ENCODE measurements around the gene OR4E2.
"Not testable (repeated sequence)": the region's sequence is repeated elsewhere in the genome, so short reads cannot be mapped to it uniquely, and the experiment has no call there.

OR4E2 gene

DNA sequence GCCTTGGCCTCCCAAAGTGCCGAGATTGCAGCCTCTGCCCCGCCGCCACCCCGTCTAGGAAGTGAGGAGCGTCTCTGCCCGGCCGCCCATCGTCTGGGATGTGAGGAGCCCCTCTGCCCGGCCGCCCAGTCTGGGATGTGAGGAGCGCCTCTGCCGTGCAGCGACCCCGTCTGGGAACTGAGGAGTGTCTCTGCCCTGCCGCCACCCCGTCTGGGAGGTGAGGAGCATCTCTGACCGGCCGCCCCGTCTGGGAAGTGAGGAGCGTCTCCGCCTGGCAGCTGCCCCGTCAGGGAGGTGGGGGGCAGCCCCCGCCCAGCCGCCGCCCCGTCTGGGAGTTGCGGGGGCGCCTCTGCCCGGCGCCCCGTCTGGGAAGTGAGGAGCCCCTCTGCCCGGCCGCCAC lies 44.0 kb downstream of the OR4E2 start:
- not testable (repeated sequence) for DNase-seq (ENCODE audit: low read depth)

DNA sequence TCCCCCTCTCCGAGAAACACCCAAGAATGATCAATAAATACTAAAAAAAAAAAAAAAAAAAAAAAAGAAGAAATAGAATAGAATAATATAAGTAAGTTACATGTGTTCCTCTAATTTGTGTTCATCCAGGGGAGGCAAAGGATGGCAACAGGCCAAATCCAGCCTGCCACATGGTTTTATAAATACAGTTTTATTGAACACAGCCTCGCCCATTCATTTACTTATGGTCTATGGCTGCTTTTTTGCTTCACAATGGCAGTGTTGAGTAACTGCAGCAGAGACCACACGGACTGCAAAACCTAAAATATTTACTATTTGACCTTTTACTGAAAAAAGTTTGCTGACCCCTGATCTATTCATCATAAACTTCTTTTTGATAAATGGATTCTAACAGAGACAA lies 44.9 kb downstream of the OR4E2 start:
- DNase-seq (ENCODE audit: low read depth) = not testable (repeated sequence)

DNA sequence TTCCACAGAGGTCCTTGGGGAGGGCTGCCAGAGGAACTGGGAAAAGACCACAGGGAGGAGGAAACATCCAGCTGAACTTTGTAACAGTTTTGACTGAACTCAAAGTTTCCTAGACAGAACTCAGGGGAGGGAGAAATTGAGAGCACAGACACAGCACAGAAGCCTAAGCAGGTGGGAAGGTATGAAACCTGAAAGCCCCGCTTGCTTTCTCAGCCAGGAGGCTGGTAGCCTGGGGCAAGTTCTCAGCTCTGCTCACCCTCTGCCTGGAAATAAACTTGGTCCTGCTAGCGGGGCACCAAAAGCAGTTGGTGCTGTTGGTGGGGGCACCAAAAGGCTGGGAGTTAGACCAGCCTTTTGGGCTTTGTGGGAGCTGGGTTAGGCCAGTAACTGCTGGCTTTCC lies 45.9 kb downstream of the OR4E2 start:
- DNase-seq (ENCODE audit: low read depth) = no peak

DNA sequence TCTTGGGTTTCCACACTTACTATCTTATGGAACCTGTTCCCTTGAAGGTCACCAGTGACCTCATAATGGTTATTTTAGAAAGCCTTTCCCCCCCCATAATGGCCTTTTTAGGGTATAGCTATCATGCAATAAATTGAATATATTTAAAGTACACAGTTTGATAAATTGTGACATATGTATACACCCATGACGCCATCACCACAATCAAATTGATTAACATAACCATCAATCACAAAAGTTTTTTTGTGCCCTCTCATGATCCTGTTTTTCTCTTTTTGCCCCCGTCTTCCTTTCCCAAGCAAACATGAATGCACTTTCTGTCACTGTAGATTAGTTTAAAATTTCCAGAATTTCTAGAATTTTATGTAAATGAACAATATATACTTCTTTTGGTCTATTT lies 48.7 kb downstream of the OR4E2 start:
- DNase-seq (ENCODE audit: low read depth) = no peak

DNA sequence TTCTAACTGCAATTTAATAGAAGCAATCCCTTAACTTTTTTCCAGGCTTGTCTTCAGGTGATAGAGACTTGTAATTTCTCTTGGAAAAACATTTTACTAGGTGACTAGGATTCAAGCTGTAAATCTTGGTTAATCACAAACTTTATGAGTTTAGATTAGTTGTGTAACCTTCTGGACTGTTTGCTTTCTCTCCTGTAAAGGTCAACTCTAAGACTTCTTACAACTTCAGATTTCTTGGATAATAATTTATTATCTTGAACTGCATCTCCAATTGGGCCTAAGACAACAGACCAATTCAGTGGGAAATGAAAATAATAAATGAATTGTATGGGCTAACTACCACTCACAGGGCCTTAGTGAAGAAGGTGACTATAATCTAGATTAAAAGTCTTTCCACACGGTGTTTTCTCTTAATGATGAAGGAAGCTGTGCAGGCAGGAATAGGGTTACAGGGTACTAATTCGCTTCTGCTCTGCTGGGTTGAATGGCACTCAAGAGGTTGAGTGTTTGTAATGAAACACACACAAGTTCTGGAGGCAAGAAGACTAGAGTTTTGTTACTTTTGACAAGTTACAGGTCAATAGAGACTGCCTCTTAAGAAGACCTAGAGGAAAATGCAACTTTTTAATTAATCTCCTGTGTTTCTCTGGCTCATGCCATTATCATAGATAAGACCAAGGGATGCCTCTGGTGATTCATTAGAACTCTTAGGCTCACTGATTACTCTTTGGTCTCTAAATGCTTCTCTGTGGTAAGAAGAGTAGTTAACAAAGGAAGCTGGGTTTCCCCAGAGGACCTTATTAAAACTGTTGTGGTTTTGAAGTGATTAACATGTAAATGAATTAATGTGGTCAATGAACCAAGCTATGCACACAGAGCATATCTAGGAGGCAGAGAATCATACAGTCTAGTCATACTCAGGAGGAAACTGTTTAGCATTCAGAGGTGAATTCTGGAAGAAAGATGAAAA lies 50.0 kb downstream of the OR4E2 start:
- no peak for DNase-seq (ENCODE audit: low read depth)

DNA sequence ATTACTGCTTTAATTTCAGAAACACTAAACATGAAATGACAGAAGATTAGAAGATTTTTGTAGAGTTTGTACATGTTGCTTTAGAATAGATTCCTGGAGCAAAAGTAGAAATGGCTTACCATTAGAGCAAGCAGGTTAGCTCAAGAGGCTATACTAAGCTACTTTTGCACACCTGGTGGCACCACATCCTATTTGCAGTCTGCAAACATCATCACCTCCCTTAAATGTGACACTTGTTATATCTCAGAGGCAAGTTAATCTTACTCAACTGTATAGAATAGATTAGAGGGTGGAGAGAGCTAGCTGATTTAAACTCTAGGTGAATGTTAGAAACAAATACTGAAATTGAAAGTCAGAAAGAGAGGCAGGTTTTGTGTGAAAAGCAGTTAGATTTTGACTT lies 50.7 kb downstream of the OR4E2 start:
- DNase-seq (ENCODE audit: low read depth) = no peak

DNA sequence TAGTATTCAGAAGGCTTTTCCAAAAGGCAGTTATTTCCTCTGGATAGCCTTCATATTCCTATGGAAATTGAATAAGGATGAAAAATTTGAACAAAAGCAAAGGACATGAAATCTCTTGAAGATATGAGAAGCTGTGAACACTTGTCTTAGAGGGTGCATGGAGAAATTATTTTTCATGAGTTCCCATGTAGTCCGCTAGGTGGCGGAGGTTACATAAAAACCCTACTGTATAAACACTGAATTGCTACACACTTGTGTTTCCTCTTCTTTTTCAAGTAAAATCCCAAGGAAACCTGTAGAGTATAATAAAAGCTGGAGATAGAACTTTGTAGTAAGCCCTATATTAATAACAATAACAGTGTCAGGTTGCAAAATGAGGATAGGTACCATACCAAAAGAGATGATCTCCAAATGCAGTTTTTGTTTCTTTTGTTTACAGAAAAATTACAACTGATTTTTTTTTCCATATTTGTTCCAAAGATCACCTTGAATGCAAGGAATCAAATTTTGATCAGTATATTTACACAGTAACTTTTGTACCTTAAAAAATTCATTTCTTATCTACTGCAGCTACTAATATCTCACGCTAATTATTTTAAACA lies 57.8 kb downstream of the OR4E2 start:
- DNase-seq (ENCODE audit: low read depth) = peak; percentile 7

DNA sequence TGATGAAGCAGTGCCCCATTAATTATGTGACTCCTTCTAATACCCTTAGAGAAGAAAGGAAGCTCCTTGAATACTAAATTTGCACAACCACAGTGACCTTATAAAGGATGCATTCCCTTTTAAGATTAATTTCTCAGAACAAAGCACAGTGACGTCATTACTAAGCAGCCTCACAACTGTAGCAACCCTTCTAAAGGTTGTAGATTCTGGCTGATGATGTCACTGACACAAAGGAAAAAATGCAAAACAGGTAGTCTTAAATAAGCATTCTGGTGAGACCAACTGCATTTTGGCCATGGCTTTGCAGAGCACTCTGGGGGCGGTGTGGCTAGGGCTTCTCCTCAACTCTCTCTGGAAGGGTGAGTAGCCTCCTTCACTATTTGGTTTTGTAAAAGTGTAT lies 58.4 kb downstream of the OR4E2 start:
- DNase-seq (ENCODE audit: low read depth) = no peak

DNA sequence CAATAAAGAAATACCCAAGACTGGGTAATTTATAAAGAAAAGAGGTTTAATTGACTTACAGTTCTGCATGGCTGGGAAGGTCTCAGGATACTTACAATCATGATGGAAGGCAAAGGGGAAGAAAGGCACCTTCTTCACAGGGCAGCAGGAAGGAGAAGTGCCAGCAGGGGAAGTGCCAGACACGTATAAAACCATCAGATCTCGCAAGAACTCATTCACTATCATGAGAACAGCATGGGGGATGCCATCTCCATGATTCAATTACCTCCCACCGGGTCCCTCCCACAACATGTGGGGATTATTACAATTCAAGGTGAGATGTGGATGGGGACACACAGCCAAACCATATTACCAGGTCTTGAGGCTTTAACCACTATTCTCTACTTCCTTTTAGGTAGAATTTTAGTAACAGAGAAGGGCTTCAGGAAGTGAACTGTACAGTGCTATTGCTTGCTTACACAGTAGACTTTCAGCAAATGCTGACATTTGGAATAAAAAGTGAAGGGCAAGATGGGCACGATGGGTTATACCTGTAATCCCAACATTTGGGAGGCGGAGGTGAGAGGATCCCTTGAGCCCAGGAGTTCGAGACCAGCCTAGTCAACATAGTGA lies 60.8 kb downstream of the OR4E2 start:
- DNase-seq (ENCODE audit: low read depth) = no peak

All from stromal cell of bone marrow (primary cell).